Measurements from ENCODE around the gene SLC30A9. TPM values are rescaled to one million over a fixed set of nuclear protein-coding genes. Genes with fewer than 3 reads are reported as not detected.

SLC30A9 gene
- total RNA-seq, 2 donors from 2014 or later: 43.5 to 63.3 TPM

DNA sequence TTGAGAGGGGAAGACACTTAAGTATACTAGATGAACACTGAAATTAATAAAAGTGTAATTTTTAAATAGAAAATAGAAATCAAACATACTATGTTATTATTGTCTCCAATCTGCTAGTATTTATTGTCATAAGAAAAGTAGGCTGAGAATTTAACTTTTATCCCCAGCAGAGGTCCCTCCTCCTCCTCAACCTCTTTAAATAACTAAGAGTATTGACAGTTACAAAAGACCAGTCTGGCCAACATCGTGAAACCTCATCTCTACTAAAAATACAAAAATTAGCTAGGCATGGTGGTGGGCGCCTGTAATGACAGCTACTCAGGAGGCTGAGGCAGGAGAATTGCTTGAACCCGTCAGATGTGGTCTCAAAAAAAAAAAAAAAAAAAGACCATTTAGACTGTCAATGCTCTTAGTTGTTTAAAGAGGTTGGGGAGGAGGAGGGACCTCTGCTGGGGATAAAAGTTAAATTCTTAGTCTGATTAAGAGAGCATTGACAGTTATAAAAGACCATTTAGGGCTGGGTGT, 4.2 kb downstream of the SLC30A9 start:
- whole genome bisulfite sequencing, 2 donors: 91 to 95% methylated on average over 3 of the region's 3 CpGs

DNA sequence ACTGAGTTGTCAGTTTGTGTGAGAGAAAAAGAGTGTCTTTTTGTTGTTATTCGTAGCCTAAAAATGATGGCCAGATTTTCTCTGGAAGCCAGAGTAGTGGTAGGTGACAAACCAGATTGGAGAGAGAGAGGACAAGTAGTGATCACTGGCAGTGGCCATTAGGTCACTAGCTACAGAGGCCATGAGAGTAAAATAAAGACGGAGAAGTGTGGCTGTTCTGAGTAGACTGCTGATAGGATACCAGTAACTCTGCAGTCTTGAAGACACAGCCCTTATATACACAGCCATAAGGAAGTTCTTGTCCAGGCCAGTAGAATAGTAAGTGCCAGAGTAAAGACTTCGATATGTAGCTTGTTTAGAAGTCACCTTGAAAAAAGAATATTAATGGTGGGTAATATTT, 7.7 kb downstream of the SLC30A9 start:
- ATAC-seq: no peak
- H3K27me3 ChIP-seq: no peaks in the 10 kb centered on the region
- WGBS, 2 donors: 85 to 92% methylated on average over 3 of the region's 3 CpGs
- peaks cover 0 to 3% of the 10 kb centered on the region in 2 donors for H3K36me3 ChIP-seq (replicated peaks in 1 of 2; ENCODE audit: insufficient read depth in 1 of 2, low read depth in 2 of 2)
- H3K4me3 ChIP-seq: no peak overlapping the region
- H3K27ac ChIP-seq: no peak overlapping the region
- TF ChIP-seq, protein P1, sequence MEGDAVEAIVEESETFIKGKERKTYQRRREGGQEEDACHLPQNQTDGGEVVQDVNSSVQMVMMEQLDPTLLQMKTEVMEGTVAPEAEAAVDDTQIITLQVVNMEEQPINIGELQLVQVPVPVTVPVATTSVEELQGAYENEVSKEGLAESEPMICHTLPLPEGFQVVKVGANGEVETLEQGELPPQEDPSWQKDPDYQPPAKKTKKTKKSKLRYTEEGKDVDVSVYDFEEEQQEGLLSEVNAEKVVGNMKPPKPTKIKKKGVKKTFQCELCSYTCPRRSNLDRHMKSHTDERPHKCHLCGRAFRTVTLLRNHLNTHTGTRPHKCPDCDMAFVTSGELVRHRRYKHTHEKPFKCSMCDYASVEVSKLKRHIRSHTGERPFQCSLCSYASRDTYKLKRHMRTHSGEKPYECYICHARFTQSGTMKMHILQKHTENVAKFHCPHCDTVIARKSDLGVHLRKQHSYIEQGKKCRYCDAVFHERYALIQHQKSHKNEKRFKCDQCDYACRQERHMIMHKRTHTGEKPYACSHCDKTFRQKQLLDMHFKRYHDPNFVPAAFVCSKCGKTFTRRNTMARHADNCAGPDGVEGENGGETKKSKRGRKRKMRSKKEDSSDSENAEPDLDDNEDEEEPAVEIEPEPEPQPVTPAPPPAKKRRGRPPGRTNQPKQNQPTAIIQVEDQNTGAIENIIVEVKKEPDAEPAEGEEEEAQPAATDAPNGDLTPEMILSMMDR (IDR thresholded peaks at IDR 0.05): no peak
- TF ChIP-seq POLR2A (IDR thresholded peaks at IDR 0.05): no peak
- no peaks in the 10 kb centered on the region for H3K4me1 ChIP-seq
- H3K9me3 ChIP-seq: no peaks in the 10 kb centered on the region
- intact Hi-C loops (cut with DNase I): no loop called here
- DNase-seq: no peak

More for the DNA sequence above, 4.2 kb downstream of the SLC30A9 start:
- Histone ChIP-seq H3K36me3 (replicated peaks in 1 of 2; ENCODE audit: insufficient read depth in 1 of 2, low read depth in 2 of 2) (no peaks in the 10 kb centered on the region), H3K27me3 (no peaks in the 10 kb centered on the region), H3K4me1 (peaks cover 18% of the 10 kb centered on the region), H3K9me3 (no peaks in the 10 kb centered on the region), H3K4me3 (no peak overlapping the region), H3K27ac (no peak overlapping the region)
- intact Hi-C loops (cut with DNase I): no loop called here
- ATAC-seq (no peak), DNase-seq (no peak)
- TF ChIP-seq, protein P1 (IDR thresholded peaks at IDR 0.05): no peak
- TF ChIP-seq POLR2A (IDR thresholded peaks at IDR 0.05): no peak

DNA sequence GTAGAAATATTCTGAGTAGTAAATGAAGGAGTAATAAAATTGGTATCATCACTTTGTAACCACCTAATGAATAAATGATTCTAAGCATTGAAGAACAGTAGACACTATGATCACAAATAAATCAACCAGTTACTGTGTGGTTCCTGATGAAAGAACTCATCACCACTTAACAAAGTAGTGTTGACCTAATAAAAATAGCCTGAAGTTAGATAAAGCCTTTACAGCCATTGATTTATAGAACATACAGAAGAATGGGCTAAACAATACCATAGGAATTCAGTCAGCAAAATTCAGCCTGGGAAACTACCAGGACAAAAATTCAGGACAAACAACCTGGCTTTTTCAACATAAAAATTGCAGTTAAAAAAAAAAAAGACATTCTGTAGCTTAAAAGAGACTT, 9.0 kb downstream of the SLC30A9 start:
- TF ChIP-seq POLR2A (IDR thresholded peaks at IDR 0.05): no peak
- TF ChIP-seq, protein P1 (IDR thresholded peaks at IDR 0.05): no peak
- ATAC-seq (no peak), DNase-seq (no peak)
- H3K4me3 ChIP-seq: no peak overlapping the region
- intact Hi-C loops (cut with DNase I): no loop called here
- H3K9me3 ChIP-seq: no peaks in the 10 kb centered on the region
- peaks cover 0 to 3% of the 10 kb centered on the region in 2 donors for H3K36me3 ChIP-seq (replicated peaks in 1 of 2; ENCODE audit: insufficient read depth in 1 of 2, low read depth in 2 of 2)
- H3K27ac ChIP-seq: no peak overlapping the region
- H3K27me3 ChIP-seq: no peaks in the 10 kb centered on the region
- no peaks in the 10 kb centered on the region for H3K4me1 ChIP-seq

DNA sequence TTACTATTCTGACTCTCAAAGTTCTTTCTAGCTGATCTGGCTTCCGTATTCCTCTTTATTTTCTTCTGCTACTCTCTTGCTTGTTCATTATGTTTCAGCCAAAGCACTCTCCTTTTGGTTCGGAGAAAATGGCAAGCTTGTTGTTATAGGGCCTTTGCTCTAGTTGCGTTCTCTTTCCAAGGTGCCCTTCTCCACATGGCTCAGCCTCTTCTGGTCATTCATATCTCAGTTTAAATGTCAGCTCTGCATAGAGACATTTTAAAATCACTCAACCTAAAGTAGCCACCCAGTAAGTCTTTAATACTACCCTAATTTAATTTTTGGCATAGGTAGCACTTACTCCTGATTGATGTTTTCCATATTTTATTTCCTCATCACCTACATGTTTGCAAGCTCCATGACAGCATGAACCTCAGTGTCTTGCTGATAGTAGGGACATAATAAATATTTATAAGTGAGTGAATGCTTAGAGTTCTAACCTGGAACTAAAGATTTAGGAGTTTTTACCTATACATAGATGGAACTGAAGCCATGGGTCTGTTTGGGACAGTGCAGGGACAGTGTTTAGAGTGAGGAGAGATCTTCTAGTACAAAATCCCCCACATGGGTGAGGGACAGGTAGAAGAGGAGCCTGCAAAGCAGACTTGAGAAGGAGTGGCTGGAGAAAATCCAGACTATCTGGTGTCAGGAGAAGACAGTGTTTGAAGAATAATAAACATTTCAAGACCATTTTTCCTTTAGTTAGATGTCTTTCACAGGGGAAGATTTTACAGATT, 17.9 kb downstream of the SLC30A9 start:
- DNase-seq (no peak), ATAC-seq (no peak)
- H3K4me3 ChIP-seq: no peak overlapping the region
- 93 to 99% methylated on average over 3 of the region's 3 CpGs for WGBS, 2 donors
- intact Hi-C loops (cut with DNase I): no loop called here
- H3K27me3 ChIP-seq: no peaks in the 10 kb centered on the region
- no peak overlapping the region for H3K27ac ChIP-seq
- H3K36me3 ChIP-seq (replicated peaks in 1 of 2; ENCODE audit: insufficient read depth in 1 of 2, low read depth in 2 of 2): no peaks in the 10 kb centered on the region
- no peaks in the 10 kb centered on the region for H3K4me1 ChIP-seq
- TF ChIP-seq, protein P1 (IDR thresholded peaks at IDR 0.05): no peak
- TF ChIP-seq POLR2A (IDR thresholded peaks at IDR 0.05): no peak
- no peaks in the 10 kb centered on the region for H3K9me3 ChIP-seq

DNA sequence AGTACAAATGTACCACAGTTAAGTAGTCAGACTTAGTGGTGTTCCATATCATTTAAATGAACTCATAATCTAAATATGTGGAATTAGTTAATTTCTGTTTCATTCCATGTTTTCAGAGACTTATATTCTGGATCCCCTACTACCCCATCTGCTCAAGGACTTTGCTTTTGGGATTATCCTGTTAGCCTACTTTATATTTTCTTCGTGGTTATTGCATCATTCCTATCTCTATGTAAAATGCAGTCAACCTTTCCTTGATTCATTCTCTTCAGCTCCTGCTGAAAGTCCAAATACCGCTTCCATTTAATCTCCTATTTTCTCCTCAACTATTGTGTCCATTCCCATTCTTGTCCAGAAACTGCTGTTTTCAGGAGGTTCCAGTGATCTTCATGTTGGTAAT, 25.1 kb downstream of the SLC30A9 start:
- no peak overlapping the region for H3K4me3 ChIP-seq
- TF ChIP-seq, protein P1 (IDR thresholded peaks at IDR 0.05): no peak
- TF ChIP-seq POLR2A (IDR thresholded peaks at IDR 0.05): no peak
- H3K9me3 ChIP-seq: no peaks in the 10 kb centered on the region
- DNase-seq: no peak
- no peaks in the 10 kb centered on the region for H3K36me3 ChIP-seq (replicated peaks in 1 of 2; ENCODE audit: insufficient read depth in 1 of 2, low read depth in 2 of 2)
- H3K27me3 ChIP-seq: no peaks in the 10 kb centered on the region
- H3K4me1 ChIP-seq: no peaks in the 10 kb centered on the region
- ATAC-seq: no peak
- intact Hi-C loops (cut with DNase I): no loop called here
- H3K27ac ChIP-seq: no peak overlapping the region
- WGBS, 2 donors: 87 to 96% methylated on average over 2 of the region's 2 CpGs
